ENCODE data around the gene GPR32. TPM values are rescaled to one million over a fixed set of nuclear protein-coding genes. Genes with fewer than 3 reads are reported as not detected.

GPR32 gene
- total and polyA plus RNA-seq, 2 donors (not counting 1 experiment from before 2014, with no cell fraction given) = not detected

- Mint-ChIP-seq H3K4me3 (no peak overlapping the region), H3K4me1 (peaks cover 25% of the 10 kb centered on the region), H3K27ac (no peak overlapping the region), H3K27me3 (peaks cover 50% of the 10 kb centered on the region), H3K9me3 (ENCODE audit: insufficient read depth) (no peaks in the 10 kb centered on the region)
- peak overlapping the region; percentile 28 for H3K4me2 ChIP-seq (replicated peaks; ENCODE audit: low read depth, low read length, poor library complexity, severe bottlenecking)
- DNase-seq = no peak
- no peaks in the 10 kb centered on the region for H4K20me1 ChIP-seq (ENCODE audit: control insufficient read depth, insufficient read depth, low read length, poor library complexity, severe bottlenecking)
- no peak overlapping the region for H3K27ac ChIP-seq (ENCODE audit: low read length in 2 of 2)
- intact Hi-C loops (cut with micrococcal nuclease) = no loop called here
- ATAC-seq (ENCODE audit: low read depth) = no peak
- ChIA-PET POLR2A (no interaction called here), CTCF (no interaction called here)
- H3K79me2 ChIP-seq (ENCODE audit: control insufficient read depth, insufficient read depth, low read length) = no peaks in the 10 kb centered on the region
- TF ChIP-seq CTCF (IDR thresholded peaks at IDR 0.05) (no peak), EZH2 (IDR thresholded peaks at IDR 0.05; ENCODE audit: borderline replicate concordance, insufficient read depth, low read depth, low read length, poor library complexity, severe bottlenecking) (no peak)
- no peak overlapping the region for H3K4me3 ChIP-seq (ENCODE audit: control extremely low read depth in 1 of 5, extremely low read depth in 1 of 5, insufficient read depth in 1 of 5, low read depth in 2 of 5, low read length in 4 of 5)
- H3K9ac ChIP-seq (ENCODE audit: low read length) = no peak overlapping the region
- 36% methylated on average over 38 of the region's 39 CpGs for WGBS (ENCODE audit: insufficient coverage)
- peaks cover 23 to 25% of the 10 kb centered on the region in 2 donors for H3K4me1 ChIP-seq (ENCODE audit: control insufficient read depth in 2 of 2, insufficient read depth in 2 of 2, low read length in 2 of 2)
- no peaks in the 10 kb centered on the region for H3K36me3 ChIP-seq (replicated peaks in 1 of 2; ENCODE audit: control extremely low read depth in 1 of 2, control insufficient read depth in 1 of 2, extremely low read depth in 1 of 2, insufficient read depth in 2 of 2, low read length in 1 of 2)
- H3K27me3 ChIP-seq (replicated peaks in 1 of 4; ENCODE audit: control extremely low read depth in 1 of 4, control insufficient read depth in 3 of 4, insufficient read depth in 4 of 4, low read length in 3 of 4) = peaks cover 0 to 61% (median 20%) of the 10 kb centered on the region in 4 experiments
- H2AFZ ChIP-seq (ENCODE audit: insufficient read depth, low read depth, low read length, poor library complexity, severe bottlenecking) = no peak overlapping the region
- peaks cover 0 to 49% (median 3%) of the 10 kb centered on the region in 3 donors for H3K9me3 ChIP-seq (ENCODE audit: control extremely low read depth in 1 of 3, control insufficient read depth in 2 of 3, insufficient read depth in 1 of 3, low read length in 2 of 3)
Observed at GRCh38 chr19:50728084-50728737, 42.1 kb upstream of the GPR32 start.

- CTCF ChIA-PET = no interaction called here
- WGBS (ENCODE audit: insufficient coverage) = 100% methylated on average over 3 of the region's 5 CpGs
- no peak overlapping the region for H2AFZ ChIP-seq (ENCODE audit: insufficient read depth, low read depth, low read length, poor library complexity, severe bottlenecking)
- no peak for DNase-seq
- intact Hi-C loops (cut with micrococcal nuclease) = no loop called here
- H3K4me3 ChIP-seq (ENCODE audit: control extremely low read depth in 1 of 5, extremely low read depth in 1 of 5, insufficient read depth in 1 of 5, low read depth in 2 of 5, low read length in 4 of 5) = no peak overlapping the region
- no peak overlapping the region for H3K27ac ChIP-seq (ENCODE audit: low read length in 2 of 2)
- peaks cover 11 to 15% of the 10 kb centered on the region in 2 donors for H3K4me1 ChIP-seq (ENCODE audit: control insufficient read depth in 2 of 2, insufficient read depth in 2 of 2, low read length in 2 of 2)
- H3K4me2 ChIP-seq (replicated peaks; ENCODE audit: low read depth, low read length, poor library complexity, severe bottlenecking) = no peak overlapping the region
- peaks cover 15% of the 10 kb centered on the region for H3K4me1 Mint-ChIP-seq
- H3K36me3 ChIP-seq (replicated peaks in 1 of 2; ENCODE audit: control extremely low read depth in 1 of 2, control insufficient read depth in 1 of 2, extremely low read depth in 1 of 2, insufficient read depth in 2 of 2, low read length in 1 of 2) = no peaks in the 10 kb centered on the region
- no peak for ATAC-seq (ENCODE audit: low read depth)
- H4K20me1 ChIP-seq (ENCODE audit: control insufficient read depth, insufficient read depth, low read length, poor library complexity, severe bottlenecking) = no peaks in the 10 kb centered on the region
- H3K9me3 ChIP-seq (ENCODE audit: control extremely low read depth in 1 of 3, control insufficient read depth in 2 of 3, insufficient read depth in 1 of 3, low read length in 2 of 3) = peaks cover 0 to 32% (median 0%) of the 10 kb centered on the region in 3 donors
- H3K9me3 Mint-ChIP-seq (ENCODE audit: insufficient read depth) = no peaks in the 10 kb centered on the region
- no peak overlapping the region for H3K4me3 Mint-ChIP-seq
- no peaks in the 10 kb centered on the region for H3K79me2 ChIP-seq (ENCODE audit: control insufficient read depth, insufficient read depth, low read length)
- no peak overlapping the region for H3K27ac Mint-ChIP-seq
- POLR2A ChIA-PET = no interaction called here
- H3K27me3 ChIP-seq (replicated peaks in 1 of 4; ENCODE audit: control extremely low read depth in 1 of 4, control insufficient read depth in 3 of 4, insufficient read depth in 4 of 4, low read length in 3 of 4) = peaks cover 0 to 45% (median 12%) of the 10 kb centered on the region in 4 experiments
- H3K27me3 Mint-ChIP-seq = peaks cover 50% of the 10 kb centered on the region
- TF ChIP-seq EZH2 (IDR thresholded peaks at IDR 0.05; ENCODE audit: borderline replicate concordance, insufficient read depth, low read depth, low read length, poor library complexity, severe bottlenecking) (no peak), CTCF (IDR thresholded peaks at IDR 0.05) (no peak)
- H3K9ac ChIP-seq (ENCODE audit: low read length) = no peak overlapping the region
Observed at GRCh38 chr19:50729894-50730293, 40.4 kb upstream of the GPR32 start.
